ENCODE measurements around the gene KCNH2.

DNA sequence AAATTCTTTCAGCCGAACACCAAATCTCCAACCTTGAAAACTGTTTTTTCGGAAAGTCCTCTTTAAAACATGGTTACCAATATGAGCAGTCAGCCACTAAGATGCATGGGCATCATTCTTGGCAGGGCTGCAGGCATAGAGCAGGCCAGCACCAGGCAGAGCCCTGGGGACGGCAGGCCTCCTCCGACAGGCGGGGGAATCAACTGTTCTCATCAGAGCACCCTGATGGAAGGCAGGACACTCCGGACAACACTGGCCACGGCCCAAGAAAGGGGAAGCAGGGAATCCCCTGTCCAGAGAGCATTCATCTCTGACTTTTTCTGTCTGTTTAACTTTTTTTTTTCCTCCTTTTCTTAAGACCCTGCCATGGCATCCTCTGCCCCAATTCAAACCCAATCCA is 11.3 kb upstream of the KCNH2 start:
- TF ChIP-seq, protein P1, sequence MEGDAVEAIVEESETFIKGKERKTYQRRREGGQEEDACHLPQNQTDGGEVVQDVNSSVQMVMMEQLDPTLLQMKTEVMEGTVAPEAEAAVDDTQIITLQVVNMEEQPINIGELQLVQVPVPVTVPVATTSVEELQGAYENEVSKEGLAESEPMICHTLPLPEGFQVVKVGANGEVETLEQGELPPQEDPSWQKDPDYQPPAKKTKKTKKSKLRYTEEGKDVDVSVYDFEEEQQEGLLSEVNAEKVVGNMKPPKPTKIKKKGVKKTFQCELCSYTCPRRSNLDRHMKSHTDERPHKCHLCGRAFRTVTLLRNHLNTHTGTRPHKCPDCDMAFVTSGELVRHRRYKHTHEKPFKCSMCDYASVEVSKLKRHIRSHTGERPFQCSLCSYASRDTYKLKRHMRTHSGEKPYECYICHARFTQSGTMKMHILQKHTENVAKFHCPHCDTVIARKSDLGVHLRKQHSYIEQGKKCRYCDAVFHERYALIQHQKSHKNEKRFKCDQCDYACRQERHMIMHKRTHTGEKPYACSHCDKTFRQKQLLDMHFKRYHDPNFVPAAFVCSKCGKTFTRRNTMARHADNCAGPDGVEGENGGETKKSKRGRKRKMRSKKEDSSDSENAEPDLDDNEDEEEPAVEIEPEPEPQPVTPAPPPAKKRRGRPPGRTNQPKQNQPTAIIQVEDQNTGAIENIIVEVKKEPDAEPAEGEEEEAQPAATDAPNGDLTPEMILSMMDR (IDR thresholded peaks at IDR 0.05), result no peak
- TF ChIP-seq POLR2A (IDR thresholded peaks at IDR 0.05), result no peak
- TF ChIP-seq EP300 (IDR thresholded peaks at IDR 0.05), result no peak
- no peak for TF ChIP-seq POLR2AphosphoS5 (IDR thresholded peaks at IDR 0.05)

Data from stomach (tissue), 4 donors.